ENCODE data around the gene HOXA3. TPM values are rescaled to one million over a fixed set of nuclear protein-coding genes. Genes with fewer than 3 reads are reported as not detected.

Gene HOXA3
- total RNA-seq, 1 experiment from 2014 or later = 50.5 TPM

DNA sequence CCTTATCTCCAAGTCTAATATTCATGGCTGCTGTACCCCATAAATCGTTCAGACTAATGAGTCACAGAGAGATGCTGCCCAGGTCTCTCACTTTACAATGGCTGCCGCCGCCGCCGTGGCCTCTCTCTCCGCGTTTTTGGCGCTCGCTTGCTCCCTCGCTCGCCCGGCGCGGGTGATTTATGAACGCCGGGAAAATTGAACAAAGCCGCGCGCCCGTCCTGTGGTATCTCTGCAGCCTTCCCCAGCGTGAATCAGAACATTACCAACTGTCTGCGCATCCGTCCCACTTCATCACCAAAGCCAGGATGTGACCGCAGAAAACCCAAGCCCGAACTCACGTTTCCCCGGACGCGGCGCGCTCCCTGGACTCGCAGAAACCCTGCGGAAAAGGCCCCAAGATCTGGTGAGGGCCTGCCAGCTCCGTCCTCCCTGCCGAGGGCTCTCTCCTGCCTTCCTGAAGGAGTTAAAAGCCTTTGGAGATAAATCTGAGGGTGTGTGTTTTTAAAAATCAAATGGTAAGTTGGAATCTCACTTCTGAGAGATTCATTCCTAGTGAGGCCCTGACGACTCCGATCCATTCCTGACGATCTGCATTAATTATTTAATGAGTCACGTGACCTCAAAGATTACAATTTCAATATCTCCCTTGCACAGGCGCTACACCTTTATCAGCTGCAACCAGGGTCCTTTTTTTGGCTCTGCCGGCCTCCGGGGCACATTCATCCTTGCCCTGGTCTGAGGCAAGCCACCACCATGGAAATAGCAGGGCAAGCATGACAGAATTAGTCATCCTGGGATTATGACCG lies 28.1 kb downstream of the HOXA3 start:
- CTCF ChIA-PET = no interaction called here
- no peak overlapping the region for H3K4me2 ChIP-seq
- TF ChIP-seq EZH2 (IDR thresholded peaks at IDR 0.05; ENCODE audit: low read depth) = no peak
- TF ChIP-seq, protein P1, sequence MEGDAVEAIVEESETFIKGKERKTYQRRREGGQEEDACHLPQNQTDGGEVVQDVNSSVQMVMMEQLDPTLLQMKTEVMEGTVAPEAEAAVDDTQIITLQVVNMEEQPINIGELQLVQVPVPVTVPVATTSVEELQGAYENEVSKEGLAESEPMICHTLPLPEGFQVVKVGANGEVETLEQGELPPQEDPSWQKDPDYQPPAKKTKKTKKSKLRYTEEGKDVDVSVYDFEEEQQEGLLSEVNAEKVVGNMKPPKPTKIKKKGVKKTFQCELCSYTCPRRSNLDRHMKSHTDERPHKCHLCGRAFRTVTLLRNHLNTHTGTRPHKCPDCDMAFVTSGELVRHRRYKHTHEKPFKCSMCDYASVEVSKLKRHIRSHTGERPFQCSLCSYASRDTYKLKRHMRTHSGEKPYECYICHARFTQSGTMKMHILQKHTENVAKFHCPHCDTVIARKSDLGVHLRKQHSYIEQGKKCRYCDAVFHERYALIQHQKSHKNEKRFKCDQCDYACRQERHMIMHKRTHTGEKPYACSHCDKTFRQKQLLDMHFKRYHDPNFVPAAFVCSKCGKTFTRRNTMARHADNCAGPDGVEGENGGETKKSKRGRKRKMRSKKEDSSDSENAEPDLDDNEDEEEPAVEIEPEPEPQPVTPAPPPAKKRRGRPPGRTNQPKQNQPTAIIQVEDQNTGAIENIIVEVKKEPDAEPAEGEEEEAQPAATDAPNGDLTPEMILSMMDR (conservative IDR thresholded peaks at IDR 0.05) = no peak

GRCh38 chr7:27123477-27124053 lies 28.8 kb downstream of the HOXA3 start:
- no peak overlapping the region for H3K4me3 ChIP-seq
- H3K27me3 ChIP-seq (ENCODE audit: insufficient read depth, low read depth) = no peaks in the 10 kb centered on the region
- no peaks in the 10 kb centered on the region for H4K20me1 ChIP-seq (ENCODE audit: insufficient read depth)
- H3K36me3 ChIP-seq (ENCODE audit: low read depth) = peaks cover 11% of the 10 kb centered on the region; the same call in 1 of the 2 replicates
- intact Hi-C loops (cut with micrococcal nuclease; ENCODE audit: unreplicated experiment) = no loop called here
- H3K9me2 ChIP-seq (ENCODE audit: insufficient read depth) = no peaks in the 10 kb centered on the region
- TF ChIP-seq EZH2 (IDR thresholded peaks at IDR 0.05; ENCODE audit: low read depth) = no peak
- TF ChIP-seq, protein P1 (conservative IDR thresholded peaks at IDR 0.05) = no peak
- peaks cover 9% of the 10 kb centered on the region; the same call in 1 of the 2 replicates for H3K4me1 ChIP-seq (replicated peaks; ENCODE audit: insufficient read depth)
- ChIA-PET CTCF (no interaction called here), POLR2A (ENCODE audit: unreplicated experiment) (interaction anchor here (0.6 kb wide), 1 partner anchor 11 kb away, joined by 4 read pairs; no protein-coding TSS in a partner anchor)
- H3K4me2 ChIP-seq = no peak overlapping the region
- H3K27ac ChIP-seq = no peak overlapping the region
- no peaks in the 10 kb centered on the region for H3K9me3 ChIP-seq (ENCODE audit: insufficient read depth, low read depth)
- no peak for DNase-seq
- 0 out of 2 replicates have a peak, but pooled peaks cover 5% of the 10 kb centered on the region for H3K79me2 ChIP-seq (ENCODE audit: low read depth)
- peaks cover 27% of the 10 kb centered on the region for H3F3A ChIP-seq (ENCODE audit: insufficient read depth, low read depth)
- no TSS peak for BruUV-seq (replicated peaks)
- H2AFZ ChIP-seq = no peak overlapping the region

More for the DNA sequence above, 28.1 kb downstream of the HOXA3 start:
- intact Hi-C loops (cut with micrococcal nuclease; ENCODE audit: unreplicated experiment) = no loop called here
- Histone ChIP-seq H4K20me1 (ENCODE audit: insufficient read depth) (no peaks in the 10 kb centered on the region), H3K27ac (no peak overlapping the region), H3K4me1 (replicated peaks; ENCODE audit: insufficient read depth) (peaks cover 9% of the 10 kb centered on the region; the same call in 1 of the 2 replicates), H3F3A (ENCODE audit: insufficient read depth, low read depth) (peaks cover 19% of the 10 kb centered on the region), H3K36me3 (ENCODE audit: low read depth) (peaks cover 8% of the 10 kb centered on the region; the same call in 1 of the 2 replicates), H2AFZ (no peak overlapping the region), H3K9me3 (ENCODE audit: insufficient read depth, low read depth) (no peaks in the 10 kb centered on the region), H3K79me2 (ENCODE audit: low read depth) (no peaks in the 10 kb centered on the region), H3K27me3 (ENCODE audit: insufficient read depth, low read depth) (no peaks in the 10 kb centered on the region), H3K9me2 (ENCODE audit: insufficient read depth) (no peaks in the 10 kb centered on the region), H3K4me3 (no peak overlapping the region)
- POLR2A ChIA-PET (ENCODE audit: unreplicated experiment) = interaction anchor here (0.6 kb wide), 1 partner anchor 11 kb away, joined by 4 read pairs; no protein-coding TSS in a partner anchor
- no peak for DNase-seq
- no TSS peak for BruUV-seq (replicated peaks)

DNA sequence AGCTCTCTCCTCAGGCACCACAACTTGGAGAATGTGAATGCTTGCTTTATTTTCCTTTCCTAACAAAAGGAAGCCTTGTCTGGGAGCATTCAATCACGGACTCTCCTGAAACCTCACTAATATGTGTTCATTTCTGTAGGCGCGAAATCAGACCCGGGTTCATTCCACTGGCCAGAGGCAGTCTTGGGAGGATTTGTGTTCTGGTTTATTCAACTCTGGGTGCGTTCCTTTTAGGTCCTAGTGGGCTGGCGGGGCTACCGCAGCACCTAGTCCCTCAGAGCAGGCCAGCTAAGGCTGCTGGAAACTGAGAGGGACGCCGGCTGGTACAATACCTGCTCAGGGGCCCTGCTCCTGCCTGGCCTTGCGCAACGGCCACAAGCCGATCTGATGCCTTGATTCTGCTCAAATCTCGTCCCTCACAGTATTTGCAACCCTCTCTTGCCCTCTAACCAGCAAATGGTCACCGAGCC lies 29.3 kb downstream of the HOXA3 start:
- Histone ChIP-seq H3K79me2 (ENCODE audit: low read depth) (peaks cover 10% of the 10 kb centered on the region), H3K4me3 (no peak overlapping the region), H3K4me2 (no peak overlapping the region), H2AFZ (no peak overlapping the region), H3K4me1 (replicated peaks; ENCODE audit: insufficient read depth) (peaks cover 9% of the 10 kb centered on the region), H3K9me3 (ENCODE audit: insufficient read depth, low read depth) (no peaks in the 10 kb centered on the region), H3K27ac (no peak overlapping the region), H3F3A (ENCODE audit: insufficient read depth, low read depth) (peaks cover 32% of the 10 kb centered on the region), H4K20me1 (ENCODE audit: insufficient read depth) (no peaks in the 10 kb centered on the region), H3K27me3 (ENCODE audit: insufficient read depth, low read depth) (no peaks in the 10 kb centered on the region), H3K9me2 (ENCODE audit: insufficient read depth) (no peaks in the 10 kb centered on the region), H3K36me3 (ENCODE audit: low read depth) (peaks cover 16% of the 10 kb centered on the region)
- DNase-seq = no peak
- intact Hi-C loops (cut with micrococcal nuclease; ENCODE audit: unreplicated experiment) = no loop called here
- ChIA-PET POLR2A (ENCODE audit: unreplicated experiment) (no interaction called here), CTCF (interaction anchor here (0.6 kb wide), 1 partner anchor 387 kb away, joined by 4 read pairs; no protein-coding TSS in a partner anchor)
- no TSS peak for BruUV-seq (replicated peaks)
- TF ChIP-seq, protein P1 (conservative IDR thresholded peaks at IDR 0.05) = no peak
- no peak for TF ChIP-seq EZH2 (IDR thresholded peaks at IDR 0.05; ENCODE audit: low read depth)
